WERI-Rb-1 (cell line): Measurements from ENCODE around the gene NEUROG1.

Experiments
- DNase-seq: peaks from one replicate; pipeline ENCODE4 v3.0.0-alpha.2; 2020
- H3K27ac ChIP-seq: fragments of 250-450 bp; sonication (Bioruptor Pico); 2 replicates; pipeline ENCODE4 v1.5.1; 2020; ENCODE audit warnings: mild to moderate bottlenecking, moderate library complexity
- H3K27me3 ChIP-seq: fragments of 250-450 bp; sonication (Bioruptor Pico); 2 replicates; pipeline ENCODE4 v1.5.1; 2021; ENCODE audit warnings: mild to moderate bottlenecking, low read depth, moderate library complexity; ENCODE audit not compliant: insufficient read depth, severe bottlenecking
- H3K36me3 ChIP-seq: fragments of 250-450 bp; sonication (Bioruptor Pico); 2 replicates; pipeline ENCODE4 v1.5.1; 2020; ENCODE audit warnings: mild to moderate bottlenecking, moderate library complexity
- H3K4me3 ChIP-seq: 2 replicates; pipeline ENCODE4 v1.5.1; 2011; ENCODE audit warnings: low read depth, mild to moderate bottlenecking, control low read depth, low read length
- H3K9me3 ChIP-seq: fragments of 250-450 bp; sonication (Bioruptor Pico); 2 replicates; pipeline ENCODE4 v1.5.1; 2021; ENCODE audit warnings: mild to moderate bottlenecking, moderate library complexity; ENCODE audit not compliant: severe bottlenecking
- CTCF ChIP-seq: IDR thresholded peaks from 2 replicates; pipeline ENCODE4 v1.5.1; 2011; ENCODE audit warnings: low read depth, mild to moderate bottlenecking, control low read depth, inconsistent platforms, low read length

NEUROG1 gene

DNA sequence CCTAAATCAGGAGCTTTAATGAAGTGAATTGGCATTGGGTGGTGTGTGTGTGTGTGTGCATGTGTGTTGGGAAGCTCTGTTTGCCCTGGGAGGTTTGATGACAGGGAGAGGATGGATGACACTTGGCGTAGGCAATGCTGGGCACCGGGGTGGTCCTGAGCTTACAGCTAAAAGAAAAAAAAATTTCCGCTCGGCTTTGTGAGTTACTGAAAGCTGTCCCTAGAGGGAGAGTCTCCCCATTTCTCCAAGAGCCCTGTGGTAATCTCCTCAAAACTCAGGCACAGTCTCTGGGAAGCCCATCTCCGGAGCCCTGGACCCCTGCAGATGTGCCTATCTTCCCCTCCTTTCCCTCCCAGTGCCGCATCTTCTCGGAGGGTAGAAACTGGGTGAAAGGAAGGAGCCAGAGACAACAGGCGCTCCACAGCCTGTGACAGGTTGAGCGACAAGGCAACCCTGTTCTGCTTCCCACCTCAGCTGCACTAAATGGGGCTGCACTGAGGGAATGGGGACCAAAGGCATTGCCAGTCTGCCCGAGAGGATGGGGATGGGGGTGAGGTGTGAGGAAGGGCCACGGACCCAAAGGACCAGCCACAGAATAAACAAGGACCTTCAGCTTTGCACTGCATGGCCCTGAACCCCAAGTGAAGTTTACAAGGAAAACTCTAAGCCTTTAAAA, 47.8 kb downstream of the NEUROG1 start:
- peak; percentile 27 for DNase-seq
- Histone ChIP-seq H3K27ac (peak overlapping the region; percentile 91), H3K27me3 (no peaks in the 10 kb centered on the region), H3K36me3 (no peaks in the 10 kb centered on the region), H3K4me3 (no peak overlapping the region), H3K9me3 (no peaks in the 10 kb centered on the region)
- peak; percentile 15; the same call in 1 of the 2 replicates for TF ChIP-seq CTCF

- no peak overlapping the region for H3K27ac ChIP-seq
- H3K36me3 ChIP-seq: no peaks in the 10 kb centered on the region
- no peak for TF ChIP-seq CTCF
- no peaks in the 10 kb centered on the region for H3K9me3 ChIP-seq
- no peak overlapping the region for H3K4me3 ChIP-seq
- DNase-seq: no peak
- no peaks in the 10 kb centered on the region for H3K27me3 ChIP-seq
These were observed 48.7 kb downstream of the NEUROG1 start for GRCh38 chr5:135487037-135487395.

DNA sequence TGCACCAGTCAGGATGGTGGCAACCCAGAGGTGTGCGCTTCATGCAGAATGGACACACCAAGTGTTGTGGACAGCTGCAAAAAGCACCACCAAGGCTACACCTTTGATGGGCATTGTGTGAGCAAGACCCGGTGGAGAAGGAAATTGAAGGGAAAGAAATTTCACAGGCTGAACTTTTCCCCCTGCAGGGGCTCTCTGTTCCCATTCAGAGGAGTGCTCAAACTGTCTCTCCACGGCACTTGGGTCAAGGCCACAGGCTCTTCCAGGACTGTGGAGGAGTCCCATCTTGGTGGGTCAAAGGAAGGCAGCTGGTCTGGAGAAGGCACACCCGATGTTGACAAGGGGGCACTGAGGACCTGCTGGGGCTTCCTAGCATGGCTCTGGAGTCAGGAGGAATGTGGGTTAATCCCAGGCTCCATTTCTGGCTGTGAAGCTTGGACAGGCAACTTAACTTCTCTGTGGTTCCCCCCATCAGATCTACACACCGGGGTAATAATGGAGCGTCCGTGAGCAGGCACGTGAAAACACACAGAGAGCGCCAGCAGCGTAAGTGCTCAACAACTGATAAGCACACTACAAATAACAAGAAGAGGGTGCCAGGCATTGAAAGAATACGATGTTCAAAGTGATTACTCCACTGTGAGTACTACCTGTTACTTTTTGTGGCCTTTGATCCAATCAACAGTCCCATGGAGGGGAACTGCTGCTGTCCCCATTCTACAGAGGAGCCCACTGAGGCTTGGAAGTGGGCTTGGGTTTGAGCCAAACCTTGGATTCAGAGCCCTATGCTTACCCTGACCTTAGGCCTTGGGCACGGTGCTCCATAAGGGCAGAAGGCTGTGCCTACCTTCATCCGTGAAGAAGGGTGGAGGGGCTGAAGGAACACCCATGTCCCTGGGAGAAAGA, 49.4 kb downstream of the NEUROG1 start:
- no peak overlapping the region for H3K27ac ChIP-seq
- no peaks in the 10 kb centered on the region for H3K36me3 ChIP-seq
- no peak overlapping the region for H3K4me3 ChIP-seq
- no peak for TF ChIP-seq CTCF
- H3K9me3 ChIP-seq: no peaks in the 10 kb centered on the region
- no peak for DNase-seq
- H3K27me3 ChIP-seq: no peaks in the 10 kb centered on the region

DNA sequence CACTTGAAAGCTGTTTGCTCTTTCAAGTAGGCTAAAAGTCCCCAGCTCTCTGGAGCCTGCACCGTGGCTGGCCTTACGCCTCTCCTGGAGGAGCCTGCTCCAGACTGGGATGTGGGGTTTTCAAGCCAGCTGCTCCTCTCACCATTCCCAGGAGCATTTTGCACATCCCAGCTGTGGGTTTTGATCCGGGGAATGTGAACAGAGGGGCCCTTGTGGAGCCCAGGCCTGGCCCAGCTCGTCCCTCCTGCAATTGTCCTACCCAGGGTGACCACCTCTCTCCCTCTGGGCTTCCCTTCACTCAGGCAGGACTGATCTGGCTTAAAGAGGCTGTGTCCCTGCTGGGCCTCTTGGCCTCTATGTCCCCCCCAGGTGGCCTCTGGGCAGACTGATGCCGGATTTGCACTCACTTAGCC, 51.1 kb downstream of the NEUROG1 start:
- H3K4me3 ChIP-seq: no peak overlapping the region
- peak; percentile 74 for DNase-seq
- H3K36me3 ChIP-seq: no peaks in the 10 kb centered on the region
- no peaks in the 10 kb centered on the region for H3K27me3 ChIP-seq
- no peak overlapping the region for H3K27ac ChIP-seq
- H3K9me3 ChIP-seq: no peaks in the 10 kb centered on the region
- TF ChIP-seq CTCF: peak; percentile 52
